HepG2 (cell line): ENCODE results near the gene CBY1. TPM values are rescaled to one million over a fixed set of nuclear protein-coding genes. Genes with fewer than 3 reads are reported as not detected.
A peak's percentile ranks its signal among the peaks of the same experiment; 100 is the strongest.

Source experiments
- ATAC-seq: fragments of 200-7000 bp; cut with Tn5 transposase; 3 replicates; pipeline ENCODE4 v1.9.1; 2020; ENCODE audit warnings: mild to moderate bottlenecking, moderate library complexity
- BruUV-seq: library from RNA; stranded (reverse); fragments of 400-500 nt; replicated peaks from 2 replicates; lab custom pipeline; 2021; lab: Mats Ljungman, UMichigan
- CTCF ChIA-PET: fragments of 300-600 bp; formaldehyde crosslinking; extraction: SDS; loops from one replicate; lab custom pipeline; 2021; ENCODE audit warnings: low total read pairs, inconsistent platforms, low intra/inter-chr PET ratio; lab: Yijun Ruan, JAX
- POLR2A ChIA-PET: fragments of 350-600 bp; sonication (Branson Sonifier 250); formaldehyde crosslinking; loops from one replicate; lab custom pipeline; 2020; ENCODE audit warnings: antibody characterized with exemption, inconsistent platforms; lab: Yijun Ruan, JAX
- DNase-seq: peaks from one replicate; pipeline ENCODE4 v3.0.0-alpha.2; 2015; ENCODE audit warnings: low spot score
- FAIRE-seq: peaks from 3 replicates; lab custom pipeline; 2011; peaks lifted over from hg19 to GRCh38; lab: Jason Lieb, UNC
- H2AFZ ChIP-seq: one replicate; pipeline ENCODE4 v1.6.1; 2011; ENCODE audit warnings: low read length, inconsistent platforms
- H3K27ac ChIP-seq: fragments of 300-600 bp; 3 replicates; pipeline ENCODE4 v1.8.0; 2011; ENCODE audit warnings: mixed run types, mild to moderate bottlenecking, mixed read lengths, low read length, inconsistent platforms; ENCODE audit not compliant: insufficient read depth; ENCODE audit errors: extremely low read length
- H3K27me3 ChIP-seq, 2 experiments: fragments of 200-600 bp in 1 of 2; 2 replicates in 1 of 2; 3 replicates in 1 of 2; pipeline versions ENCODE4 v1.6.0 to v1.8.0; 2011; ENCODE audit warnings: low read length in 2 of 2, mild to moderate bottlenecking in 2 of 2, moderate library complexity in 2 of 2, inconsistent platforms in 1 of 2; ENCODE audit not compliant: insufficient read depth in 2 of 2, control insufficient read depth in 1 of 2
- H3K36me3 ChIP-seq, 2 experiments: fragments of 200-600 bp in 1 of 2; replicated peaks in 1 of 2; 2 replicates in 1 of 2; 3 replicates in 1 of 2; pipeline versions ENCODE4 v1.5.1 to v1.8.0; 2011; ENCODE audit warnings: low read length in 2 of 2, inconsistent platforms in 1 of 2; ENCODE audit not compliant: insufficient read depth in 2 of 2, control insufficient read depth in 1 of 2
- H3K4me1 ChIP-seq: 2 replicates; pipeline ENCODE4 v1.5.1; 2012; ENCODE audit warnings: low read length, inconsistent platforms; ENCODE audit not compliant: insufficient read depth
- H3K4me2 ChIP-seq: 2 replicates; pipeline ENCODE4 v1.6.0; 2011; ENCODE audit warnings: low read depth, low read length, inconsistent platforms
- H3K4me3 ChIP-seq, 3 experiments: fragments of 200-600 bp in 1 of 3; sonication (generic), shearing (Covaris generic) in 1 of 3; replicated peaks in 1 of 3; 2 replicates each; pipeline ENCODE4 v1.5.1; 2011 to 2016; ENCODE audit warnings: low read length in 3 of 3, inconsistent platforms in 2 of 3, low read depth in 2 of 3, mild to moderate bottlenecking in 2 of 3, control low read depth in 1 of 3, mixed read lengths in 1 of 3; ENCODE audit not compliant: insufficient read depth in 1 of 3
- H3K79me2 ChIP-seq: one replicate; pipeline ENCODE4 v1.6.1; 2011; ENCODE audit warnings: low read length, inconsistent platforms; ENCODE audit not compliant: insufficient read depth
- H3K9ac ChIP-seq: 2 replicates; pipeline ENCODE4 v1.6.0; 2011; ENCODE audit warnings: mild to moderate bottlenecking, low read depth, low read length, inconsistent platforms; ENCODE audit not compliant: insufficient read depth
- H3K9me3 ChIP-seq: 2 replicates; pipeline ENCODE4 v1.5.1; 2012; ENCODE audit warnings: mild to moderate bottlenecking, low read length
- H4K20me1 ChIP-seq: 2 replicates; pipeline ENCODE4 v1.6.0; 2011; ENCODE audit warnings: inconsistent platforms, mild to moderate bottlenecking, low read length, moderate library complexity; ENCODE audit not compliant: insufficient read depth
- RARG ChIP-seq: sonication (generic); formaldehyde crosslinking; IDR thresholded peaks from 2 replicates; pipeline ENCODE4 v1.4.0; 2020; ENCODE audit warnings: low read depth, mild to moderate bottlenecking, missing genetic modification reagents
- SRY ChIP-seq: sonication (generic); formaldehyde crosslinking; IDR thresholded peaks from 2 replicates; pipeline ENCODE4 v1.8.0; 2022; ENCODE audit warnings: mild to moderate bottlenecking, missing genetic modification reagents
- YY1 ChIP-seq: IDR thresholded peaks from 2 replicates; pipeline ENCODE4 v1.6.1; 2011; ENCODE audit warnings: low read length, low read depth, moderate library complexity, mild to moderate bottlenecking; ENCODE audit not compliant: insufficient read depth, insufficient replicate concordance
- WGBS: methylation state at CpG from one replicate; pipeline ENCODE4 v1.1.6; 2017; ENCODE audit warnings: low lambda C conversion rate; 5-methylcytosine and 5-hydroxymethylcytosine counted together
- in situ Hi-C: cut with HindIII; loops from 2 replicates; pipeline ENCODE4 v1.10.0; 2017; ENCODE audit warnings: low pct_unique_long_range_greater_than_20kb; ENCODE audit not compliant: extremely low pct_ligation_motif_present
- intact Hi-C: fragments of 100-400 bp; cut with micrococcal nuclease; formaldehyde crosslinking; loops from one replicate; pipeline ENCODE4 v1.10.0; 2022; ENCODE audit not compliant: unreplicated experiment
- polyA plus RNA-seq, 8 experiments: library from polyadenylated mRNA; depleted of rRNA in 3 of 8; stranded (reverse) in 7 of 8; unstranded in 1 of 8; fragments of >200 nt; fragmentation: Illumina TruSeq in 4 of 8; extraction: Trizol in 4 of 8; gene quantifications; 2 replicates each; pipeline versions ENCODE4 v1.2.1 to v1.2.3, GENCODE V29; 2011 to 2016; ENCODE audit warnings: low read depth in 4 of 8, missing spikeins in 1 of 8, mixed read lengths in 1 of 8; ENCODE audit not compliant: insufficient read depth in 1 of 8
- total RNA-seq, 5 experiments: library from RNA; depleted of rRNA; stranded (reverse); fragments of >200 nt; fragmentation: Illumina TruSeq; extraction: Trizol; gene quantifications; 2 replicates each; pipeline ENCODE4 v1.2.3, GENCODE V29; 2016; ENCODE audit warnings: low read depth in 1 of 5
- TF ChIP-seq, protein P1 (sequence below): sonication (generic); formaldehyde crosslinking; IDR thresholded peaks from 2 replicates; pipeline ENCODE4 v1.4.0; 2020; ENCODE audit warnings: missing genetic modification reagents
- TF ChIP-seq, protein P2 (sequence below): sonication (generic); formaldehyde crosslinking; IDR thresholded peaks from 2 replicates; pipeline ENCODE4 v1.4.0; 2020; ENCODE audit warnings: missing genetic modification reagents
- TF ChIP-seq, protein P3 (sequence below): sonication (generic); formaldehyde crosslinking; IDR thresholded peaks from 2 replicates; pipeline ENCODE4 v1.4.0; 2020; ENCODE audit warnings: mild to moderate bottlenecking, low read depth, missing genetic modification reagents
- TF ChIP-seq, protein P4 (sequence below): sonication (generic); formaldehyde crosslinking; IDR thresholded peaks from 2 replicates; pipeline ENCODE4 v1.4.0; 2020; ENCODE audit warnings: mild to moderate bottlenecking, missing genetic modification reagents
- TF ChIP-seq, protein P5 (sequence below): sonication (generic); formaldehyde crosslinking; IDR thresholded peaks from 2 replicates; pipeline ENCODE4 v1.4.0; 2020; ENCODE audit warnings: missing genetic modification reagents, borderline replicate concordance

The CBY1 gene
- total and polyA plus RNA-seq, 2 of the 13 experiments (the other 11 are each of a cell fraction or from before 2014, with no cell fraction given), result 19.7 to 20.3 TPM

GRCh38 chr22:38700270-38700788 lies 43.9 kb downstream of the CBY1 start:
- no peaks in the 10 kb centered on the region; a peak in 1 of 5 replicates for H3K27me3 ChIP-seq
- intact Hi-C loops, result no loop called here
- CTCF ChIA-PET, result no interaction called here
- WGBS, result under 1% methylated on average over 17 of the region's 57 CpGs
- H3K36me3 ChIP-seq, result no peaks in the 10 kb centered on the region
- peak overlapping the region; percentile 95 for H3K9ac ChIP-seq
- peaks cover 5% of the 10 kb centered on the region; the same call in 1 of the 2 replicates for H4K20me1 ChIP-seq
- H3K4me1 ChIP-seq, result peaks cover 67% of the 10 kb centered on the region
- peak overlapping the region; percentile 77 to 98 (median 91) for H3K4me3 ChIP-seq
- H3K27ac ChIP-seq, result peak overlapping the region; percentile 84
- peak overlapping the region; percentile 76 for H3K4me2 ChIP-seq
- H3K9me3 ChIP-seq, result no peaks in the 10 kb centered on the region
- ATAC-seq (peak; percentile 32), DNase-seq (peak; percentile 35), FAIRE-seq (no peak)
- H3K79me2 ChIP-seq, result peaks cover 37% of the 10 kb centered on the region
- in situ Hi-C loops, result no loop called here
- BruUV-seq, result no TSS peak
- POLR2A ChIA-PET, result interaction anchor here (9.9 kb wide), 1 partner anchor 17 kb away, joined by 102 read pairs; the partner anchor contains the start of gene TOMM22
- H2AFZ ChIP-seq, result no peak overlapping the region
- TF ChIP-seq, protein P1, sequence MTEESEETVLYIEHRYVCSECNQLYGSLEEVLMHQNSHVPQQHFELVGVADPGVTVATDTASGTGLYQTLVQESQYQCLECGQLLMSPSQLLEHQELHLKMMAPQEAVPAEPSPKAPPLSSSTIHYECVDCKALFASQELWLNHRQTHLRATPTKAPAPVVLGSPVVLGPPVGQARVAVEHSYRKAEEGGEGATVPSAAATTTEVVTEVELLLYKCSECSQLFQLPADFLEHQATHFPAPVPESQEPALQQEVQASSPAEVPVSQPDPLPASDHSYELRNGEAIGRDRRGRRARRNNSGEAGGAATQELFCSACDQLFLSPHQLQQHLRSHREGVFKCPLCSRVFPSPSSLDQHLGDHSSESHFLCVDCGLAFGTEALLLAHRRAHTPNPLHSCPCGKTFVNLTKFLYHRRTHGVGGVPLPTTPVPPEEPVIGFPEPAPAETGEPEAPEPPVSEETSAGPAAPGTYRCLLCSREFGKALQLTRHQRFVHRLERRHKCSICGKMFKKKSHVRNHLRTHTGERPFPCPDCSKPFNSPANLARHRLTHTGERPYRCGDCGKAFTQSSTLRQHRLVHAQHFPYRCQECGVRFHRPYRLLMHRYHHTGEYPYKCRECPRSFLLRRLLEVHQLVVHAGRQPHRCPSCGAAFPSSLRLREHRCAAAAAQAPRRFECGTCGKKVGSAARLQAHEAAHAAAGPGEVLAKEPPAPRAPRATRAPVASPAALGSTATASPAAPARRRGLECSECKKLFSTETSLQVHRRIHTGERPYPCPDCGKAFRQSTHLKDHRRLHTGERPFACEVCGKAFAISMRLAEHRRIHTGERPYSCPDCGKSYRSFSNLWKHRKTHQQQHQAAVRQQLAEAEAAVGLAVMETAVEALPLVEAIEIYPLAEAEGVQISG (CRISPR knock-in tag), result no peak
- TF ChIP-seq YY1 (no peak), SRY (no peak), RARG (CRISPR knock-in tag) (no peak)
- TF ChIP-seq, protein P2, sequence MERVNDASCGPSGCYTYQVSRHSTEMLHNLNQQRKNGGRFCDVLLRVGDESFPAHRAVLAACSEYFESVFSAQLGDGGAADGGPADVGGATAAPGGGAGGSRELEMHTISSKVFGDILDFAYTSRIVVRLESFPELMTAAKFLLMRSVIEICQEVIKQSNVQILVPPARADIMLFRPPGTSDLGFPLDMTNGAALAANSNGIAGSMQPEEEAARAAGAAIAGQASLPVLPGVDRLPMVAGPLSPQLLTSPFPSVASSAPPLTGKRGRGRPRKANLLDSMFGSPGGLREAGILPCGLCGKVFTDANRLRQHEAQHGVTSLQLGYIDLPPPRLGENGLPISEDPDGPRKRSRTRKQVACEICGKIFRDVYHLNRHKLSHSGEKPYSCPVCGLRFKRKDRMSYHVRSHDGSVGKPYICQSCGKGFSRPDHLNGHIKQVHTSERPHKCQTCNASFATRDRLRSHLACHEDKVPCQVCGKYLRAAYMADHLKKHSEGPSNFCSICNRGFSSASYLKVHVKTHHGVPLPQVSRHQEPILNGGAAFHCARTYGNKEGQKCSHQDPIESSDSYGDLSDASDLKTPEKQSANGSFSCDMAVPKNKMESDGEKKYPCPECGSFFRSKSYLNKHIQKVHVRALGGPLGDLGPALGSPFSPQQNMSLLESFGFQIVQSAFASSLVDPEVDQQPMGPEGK (CRISPR knock-in tag), result peak; percentile 23; the same call in 1 of the 2 replicates
- TF ChIP-seq, protein P3, sequence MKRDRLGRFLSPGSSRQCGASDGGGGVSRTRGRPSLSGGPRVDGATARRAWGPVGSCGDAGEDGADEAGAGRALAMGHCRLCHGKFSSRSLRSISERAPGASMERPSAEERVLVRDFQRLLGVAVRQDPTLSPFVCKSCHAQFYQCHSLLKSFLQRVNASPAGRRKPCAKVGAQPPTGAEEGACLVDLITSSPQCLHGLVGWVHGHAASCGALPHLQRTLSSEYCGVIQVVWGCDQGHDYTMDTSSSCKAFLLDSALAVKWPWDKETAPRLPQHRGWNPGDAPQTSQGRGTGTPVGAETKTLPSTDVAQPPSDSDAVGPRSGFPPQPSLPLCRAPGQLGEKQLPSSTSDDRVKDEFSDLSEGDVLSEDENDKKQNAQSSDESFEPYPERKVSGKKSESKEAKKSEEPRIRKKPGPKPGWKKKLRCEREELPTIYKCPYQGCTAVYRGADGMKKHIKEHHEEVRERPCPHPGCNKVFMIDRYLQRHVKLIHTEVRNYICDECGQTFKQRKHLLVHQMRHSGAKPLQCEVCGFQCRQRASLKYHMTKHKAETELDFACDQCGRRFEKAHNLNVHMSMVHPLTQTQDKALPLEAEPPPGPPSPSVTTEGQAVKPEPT (CRISPR knock-in tag), result peak; percentile 11; the same call in 1 of the 2 replicates
- TF ChIP-seq, protein P4, sequence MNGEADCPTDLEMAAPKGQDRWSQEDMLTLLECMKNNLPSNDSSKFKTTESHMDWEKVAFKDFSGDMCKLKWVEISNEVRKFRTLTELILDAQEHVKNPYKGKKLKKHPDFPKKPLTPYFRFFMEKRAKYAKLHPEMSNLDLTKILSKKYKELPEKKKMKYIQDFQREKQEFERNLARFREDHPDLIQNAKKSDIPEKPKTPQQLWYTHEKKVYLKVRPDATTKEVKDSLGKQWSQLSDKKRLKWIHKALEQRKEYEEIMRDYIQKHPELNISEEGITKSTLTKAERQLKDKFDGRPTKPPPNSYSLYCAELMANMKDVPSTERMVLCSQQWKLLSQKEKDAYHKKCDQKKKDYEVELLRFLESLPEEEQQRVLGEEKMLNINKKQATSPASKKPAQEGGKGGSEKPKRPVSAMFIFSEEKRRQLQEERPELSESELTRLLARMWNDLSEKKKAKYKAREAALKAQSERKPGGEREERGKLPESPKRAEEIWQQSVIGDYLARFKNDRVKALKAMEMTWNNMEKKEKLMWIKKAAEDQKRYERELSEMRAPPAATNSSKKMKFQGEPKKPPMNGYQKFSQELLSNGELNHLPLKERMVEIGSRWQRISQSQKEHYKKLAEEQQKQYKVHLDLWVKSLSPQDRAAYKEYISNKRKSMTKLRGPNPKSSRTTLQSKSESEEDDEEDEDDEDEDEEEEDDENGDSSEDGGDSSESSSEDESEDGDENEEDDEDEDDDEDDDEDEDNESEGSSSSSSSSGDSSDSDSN, result peak; percentile 71
- TF ChIP-seq, protein P5, sequence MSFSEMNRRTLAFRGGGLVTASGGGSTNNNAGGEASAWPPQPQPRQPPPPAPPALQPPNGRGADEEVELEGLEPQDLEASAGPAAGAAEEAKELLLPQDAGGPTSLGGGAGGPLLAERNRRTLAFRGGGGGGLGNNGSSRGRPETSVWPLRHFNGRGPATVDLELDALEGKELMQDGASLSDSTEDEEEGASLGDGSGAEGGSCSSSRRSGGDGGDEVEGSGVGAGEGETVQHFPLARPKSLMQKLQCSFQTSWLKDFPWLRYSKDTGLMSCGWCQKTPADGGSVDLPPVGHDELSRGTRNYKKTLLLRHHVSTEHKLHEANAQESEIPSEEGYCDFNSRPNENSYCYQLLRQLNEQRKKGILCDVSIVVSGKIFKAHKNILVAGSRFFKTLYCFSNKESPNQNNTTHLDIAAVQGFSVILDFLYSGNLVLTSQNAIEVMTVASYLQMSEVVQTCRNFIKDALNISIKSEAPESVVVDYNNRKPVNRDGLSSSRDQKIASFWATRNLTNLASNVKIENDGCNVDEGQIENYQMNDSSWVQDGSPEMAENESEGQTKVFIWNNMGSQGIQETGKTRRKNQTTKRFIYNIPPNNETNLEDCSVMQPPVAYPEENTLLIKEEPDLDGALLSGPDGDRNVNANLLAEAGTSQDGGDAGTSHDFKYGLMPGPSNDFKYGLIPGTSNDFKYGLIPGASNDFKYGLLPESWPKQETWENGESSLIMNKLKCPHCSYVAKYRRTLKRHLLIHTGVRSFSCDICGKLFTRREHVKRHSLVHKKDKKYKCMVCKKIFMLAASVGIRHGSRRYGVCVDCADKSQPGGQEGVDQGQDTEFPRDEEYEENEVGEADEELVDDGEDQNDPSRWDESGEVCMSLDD (CRISPR knock-in tag), result no peak
